Heart right ventricle (tissue), 16 donors: ENCODE data around the gene PRAMEF4. TPM values are rescaled to one million over a fixed set of nuclear protein-coding genes. Genes with fewer than 3 reads are reported as not detected.
"Not testable (repeated sequence)": the region's sequence is repeated elsewhere in the genome, so short reads cannot be mapped to it uniquely, and the experiment has no call there.

Experiments
- ATAC-seq, 8 donors: fragments of 200-7000 bp; cut with Tn5 transposase; one replicate each; pipeline ENCODE4 v1.9.1; 2020; ENCODE audit warnings: mild to moderate bottlenecking in 8 of 8, moderate library complexity in 8 of 8, moderate number of reproducible peaks in 1 of 8
- DNase-seq, 2 donors: peaks; one replicate each; pipeline ENCODE4 v3.0.0-alpha.2; 2020
- H3K27ac ChIP-seq, 10 donors: fragments of 200-600 bp; sonication (generic) in 2 of 10; one replicate each; pipeline versions ENCODE4 v1.5.0 to v1.8.0; 2020 to 2022; ENCODE audit warnings: mild to moderate bottlenecking in 3 of 10
- H3K27me3 ChIP-seq, 7 donors: fragments of 200-600 bp; one replicate each; pipeline ENCODE4 v1.8.0; 2021 to 2022; ENCODE audit warnings: mild to moderate bottlenecking in 2 of 7
- H3K36me3 ChIP-seq, 9 donors: fragments of 200-600 bp; sonication (generic) in 1 of 9; one replicate each; pipeline versions ENCODE4 v1.5.0 to v1.8.0; 2020 to 2022; ENCODE audit warnings: mild to moderate bottlenecking in 2 of 9
- H3K4me1 ChIP-seq, 9 donors: fragments of 200-600 bp; sonication (generic) in 1 of 9; one replicate each; pipeline versions ENCODE4 v1.5.0 to v1.8.0; 2020 to 2022; ENCODE audit warnings: mild to moderate bottlenecking in 4 of 9
- H3K4me3 ChIP-seq, 10 donors: fragments of 200-600 bp; sonication (generic) in 2 of 10; one replicate each; pipeline versions ENCODE4 v1.5.0 to v1.8.0; 2020 to 2022; ENCODE audit warnings: mild to moderate bottlenecking in 7 of 10, moderate library complexity in 2 of 10
- H3K9me3 ChIP-seq, 11 donors: fragments of 200-600 bp in 10 of 11; sonication (generic) in 2 of 11; one replicate each; pipeline versions ENCODE4 v1.5.0 to v1.8.0; 2013 to 2022; ENCODE audit warnings: mild to moderate bottlenecking in 2 of 11, control low read depth in 1 of 11, moderate library complexity in 1 of 11
- WGBS, 2 donors: extraction: QIAGEN DNeasy Blood & Tissue Kit; methylation state at CpG; one replicate each; pipeline ENCODE4 v1.1.7; 2013; ENCODE audit warnings: inconsistent platforms in 1 of 2; 5-methylcytosine and 5-hydroxymethylcytosine counted together
- intact Hi-C, 10 donors: fragments of 100-400 bp; cut with DNase I; formaldehyde crosslinking; loops; one replicate each; pipeline versions ENCODE4 v1.11.1 to v1.14.2; 2022
- long read RNA-seq, 3 donors: library from polyadenylated mRNA; unstranded; transcript quantifications; one replicate each; pipeline ENCODE4 v2.0.0, GENCODE V29; 2020 to 2021
- polyA plus RNA-seq, 2 donors: library from polyadenylated mRNA; stranded (reverse); fragments of 200-250 nt; gene quantifications; one replicate each; pipeline ENCODE4 v1.2.3, GENCODE V29; 2013
- total RNA-seq, 10 donors: library from RNA; stranded (reverse); fragmentation: NEBNext Ultra II Directional in 3 of 10; extraction: Animal tissue kit (Norgen Biotek cat#: 25700) in 3 of 10; gene quantifications; one replicate each; pipeline versions ENCODE4 v1.2.1 to v1.2.4, GENCODE V29; 2021 to 2023
- donor health status: Arrhythmogenic right ventricular cardiomyopathy.
- donor health status: ischemic (EF 13 %, LVEDD 7.1; RV severe dilation, severe dysfunction).
- donor health status: healthy with polysubstance abuse.
- donor health status: DM: no; HTN: yes; CAD: no.
- donor health status: DM: no; HTN: no; CAD: no.
- donor health status: ischemic (EF 25% LVEDD 6.9; RV normal size, moderate dysfunction).
- donor health status: ischemic (EF 25% LVEDD 5.7; RV mildly dilated, moderate dysfunction).
- donor health status: healthy.
- donor health status: DM: yes; HTN: yes; CAD: no.
- donor health status: Ischemic cardiomyopathy.
- donor health status: ischemic (EF 35%, LVEDD 5.7; RV mildly dilated, moderate dysfunction).
- donor health status: nonischemic (EF 11% LVEDD 7.7; RV severe dilation, severe dysfunction).
- donor health status: DM: yes; HTN: yes; CAD: no.
- donor health status: PGD.
- donor health status: ischemic (EF 29% LVEDD 5.4; RV normal size, mild dysfunction).
- donor health status: nonischemic (EF 23%, LVEDD 6.1; RV moderate dilation, normal function).

PRAMEF4 gene
- total RNA-seq (not detected), polyA plus RNA-seq (not detected)
- long read RNA-seq, donor 1, result 0 reads
- long read RNA-seq, donor 2, result 0 reads
- long read RNA-seq, donor 3, result 0 reads

DNA sequence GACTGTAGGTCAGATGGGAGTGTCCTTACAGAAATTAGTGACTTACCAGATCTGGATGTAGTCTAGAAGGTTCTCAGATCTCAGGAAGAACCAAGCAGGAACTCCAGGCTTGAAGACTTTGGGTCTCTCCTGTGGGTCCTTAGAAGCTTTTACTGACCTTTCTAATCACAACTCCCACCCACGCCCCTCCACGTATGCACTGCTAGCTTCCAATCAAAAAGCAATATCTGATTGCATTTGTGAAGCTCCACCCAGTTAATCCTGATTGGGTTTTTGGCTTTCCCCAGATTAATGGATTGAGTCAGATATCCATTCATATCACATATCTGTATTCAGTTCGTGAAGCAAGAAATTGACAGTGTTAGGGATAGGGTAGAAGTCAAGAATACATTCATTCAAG is at the start of gene PRAMEF4:
PRAMEF4 (minus strand) TSS at position 101 of the 400 bp plus-strand sequence. CDS start 2,807 bp downstream, outside the sequence.
- H3K4me3 ChIP-seq, H3K36me3 ChIP-seq, H3K4me1 ChIP-seq, DNase-seq, H3K9me3 ChIP-seq, H3K27me3 ChIP-seq, intact Hi-C loops, H3K27ac ChIP-seq, ATAC-seq: not testable (repeated sequence)
- WGBS, 2 donors, result 20 to 68% methylated on average over 1 to 3 of the region's 3 CpGs

DNA sequence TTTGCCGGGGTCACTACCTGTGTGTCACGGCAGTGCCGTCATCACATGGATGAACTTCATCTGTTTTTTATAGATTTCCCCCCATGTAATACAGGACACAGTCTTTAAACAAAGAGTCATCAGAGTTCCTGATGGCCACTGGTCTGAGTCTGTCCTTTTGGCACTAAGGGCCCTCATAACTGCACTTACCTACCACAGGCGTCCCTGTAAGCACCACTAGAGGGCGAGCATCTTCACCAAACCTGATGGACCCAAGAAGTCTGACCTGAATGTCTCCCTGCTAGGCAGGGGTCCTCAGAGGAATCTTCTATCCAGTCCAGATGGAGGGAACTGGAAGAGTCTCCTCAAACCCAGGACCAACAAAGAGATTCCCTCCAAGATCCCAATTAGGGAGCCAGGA is 38.4 kb upstream of the PRAMEF4 start:
- ATAC-seq, H3K36me3 ChIP-seq, H3K4me3 ChIP-seq, H3K4me1 ChIP-seq, DNase-seq, H3K27me3 ChIP-seq, H3K9me3 ChIP-seq, H3K27ac ChIP-seq, intact Hi-C loops: not testable (repeated sequence)
- whole genome bisulfite sequencing, 2 donors, result 12 to 49% methylated on average over 2 to 3 of the region's 5 CpGs

DNA sequence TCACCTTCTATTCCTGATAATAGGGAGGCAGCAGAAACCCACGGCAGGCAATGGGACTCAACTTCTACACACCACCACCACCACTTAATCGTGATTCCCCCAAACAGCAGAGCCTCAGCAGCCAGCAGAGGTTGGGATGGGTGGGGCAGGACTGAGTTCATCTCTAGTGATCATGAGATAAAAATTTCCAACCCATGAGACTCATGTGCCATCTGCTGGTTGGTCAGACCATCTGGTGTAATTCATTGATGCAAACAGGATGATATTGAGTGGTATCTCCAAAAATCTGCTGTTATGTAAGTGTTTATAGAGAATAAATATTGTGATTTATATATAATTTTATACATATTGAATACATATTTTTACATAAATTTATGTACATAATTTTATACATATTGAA is 35.7 kb upstream of the PRAMEF4 start:
- WGBS, 2 donors, result 44 to 73% methylated on average over 2 of the region's 2 CpGs
- DNase-seq, result not testable (repeated sequence)

DNA sequence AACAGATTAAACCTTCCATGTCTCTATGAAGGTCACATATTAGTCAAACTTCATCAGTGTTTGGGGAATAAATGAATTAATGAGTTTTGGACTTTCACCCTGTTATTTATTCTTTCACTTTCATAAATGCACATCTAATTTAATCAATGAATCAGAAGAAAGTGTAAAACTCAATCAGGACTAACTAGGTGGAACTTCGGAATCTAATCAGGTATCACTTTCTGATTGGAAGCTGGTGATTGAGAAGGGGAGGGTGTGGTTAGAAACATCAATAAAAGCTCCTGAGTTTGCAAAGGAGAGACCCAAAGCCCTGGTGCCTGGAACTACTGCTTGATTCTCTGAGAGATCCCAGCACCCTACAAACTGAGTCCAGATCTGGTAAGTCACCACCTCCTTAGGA is 30.3 kb upstream of the PRAMEF4 start, which contains the start of gene PRAMEF7:
PRAMEF7 (plus strand) TSS at position 301 of the 400 bp plus-strand sequence. CDS start 1,083 bp downstream, outside the sequence.
- intact Hi-C loops, ATAC-seq, H3K4me1 ChIP-seq, H3K27me3 ChIP-seq, H3K27ac ChIP-seq, H3K4me3 ChIP-seq, H3K36me3 ChIP-seq, DNase-seq, H3K9me3 ChIP-seq: not testable (repeated sequence)
- WGBS, 2 donors, result no CpG with 5 or more reads among the region's 1 CpG

More for the DNA sequence above, 35.7 kb upstream of the PRAMEF4 start:
- H3K4me3 ChIP-seq, H3K4me1 ChIP-seq, H3K36me3 ChIP-seq, H3K27me3 ChIP-seq, H3K27ac ChIP-seq, intact Hi-C loops, ATAC-seq, H3K9me3 ChIP-seq: not testable (repeated sequence)

DNA sequence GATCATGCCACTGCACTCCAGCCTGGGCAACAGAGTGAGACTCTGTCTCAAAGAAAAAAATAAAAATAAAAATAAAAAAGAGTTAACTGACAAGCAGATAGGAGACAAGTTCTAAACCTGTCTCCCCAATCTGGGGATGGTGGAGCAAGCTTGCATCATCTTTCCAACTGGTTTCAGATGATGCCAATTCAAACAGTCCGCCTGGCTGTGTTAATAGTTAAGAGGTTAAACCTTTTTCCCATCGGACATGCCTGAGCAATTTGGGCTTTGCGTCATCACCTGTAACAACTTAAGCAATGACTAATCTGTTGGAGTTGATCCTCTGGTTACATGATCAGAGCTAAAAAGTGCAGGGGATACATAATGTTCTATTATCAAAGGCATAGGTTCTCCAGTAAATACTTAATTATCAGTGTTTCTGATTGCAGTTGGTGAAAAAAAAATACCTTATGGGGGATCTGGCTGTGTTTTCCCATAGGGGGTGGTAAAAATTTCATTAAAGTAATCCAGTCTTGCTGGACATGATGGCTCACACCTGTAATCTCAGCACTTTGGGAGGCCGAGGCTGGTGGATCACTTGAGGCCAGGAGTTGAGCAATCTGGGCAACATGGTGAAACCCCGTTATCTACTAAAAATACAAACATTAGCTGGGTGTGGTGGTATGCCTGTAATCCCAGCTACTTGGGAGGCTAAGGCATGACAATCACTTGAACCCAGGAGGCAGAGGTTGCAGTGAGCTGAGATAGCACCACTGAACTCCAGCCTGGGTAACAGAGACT is 18.0 kb upstream of the PRAMEF4 start:
- H3K4me3 ChIP-seq, H3K27ac ChIP-seq, ATAC-seq, H3K4me1 ChIP-seq, H3K36me3 ChIP-seq, H3K27me3 ChIP-seq, H3K9me3 ChIP-seq, intact Hi-C loops, DNase-seq: not testable (repeated sequence)
- 71 to 75% methylated on average over 2 to 4 of the region's 5 CpGs for WGBS, 2 donors

DNA sequence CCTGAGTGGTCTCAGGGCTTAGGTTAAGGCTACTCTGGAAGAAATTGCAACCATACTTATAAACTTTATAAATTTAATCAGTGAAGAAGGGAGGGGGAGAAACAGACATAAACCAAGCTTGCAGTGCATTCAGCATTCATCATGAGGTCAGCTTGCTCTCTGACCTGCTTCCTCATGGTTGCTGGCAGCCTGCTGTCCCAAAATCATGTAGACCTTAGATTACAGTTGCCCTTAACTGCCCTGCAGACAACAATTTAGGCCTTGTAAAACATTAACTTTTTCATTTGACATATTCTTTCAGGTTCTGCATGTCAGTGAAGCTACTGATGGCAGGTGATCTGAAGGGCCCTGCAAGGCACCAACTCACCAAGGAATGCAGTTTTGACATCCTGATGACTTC is 13.2 kb upstream of the PRAMEF4 start:
- H3K9me3 ChIP-seq, H3K4me1 ChIP-seq, H3K27me3 ChIP-seq, DNase-seq, H3K4me3 ChIP-seq, H3K27ac ChIP-seq, H3K36me3 ChIP-seq, intact Hi-C loops, ATAC-seq: not testable (repeated sequence)

DNA sequence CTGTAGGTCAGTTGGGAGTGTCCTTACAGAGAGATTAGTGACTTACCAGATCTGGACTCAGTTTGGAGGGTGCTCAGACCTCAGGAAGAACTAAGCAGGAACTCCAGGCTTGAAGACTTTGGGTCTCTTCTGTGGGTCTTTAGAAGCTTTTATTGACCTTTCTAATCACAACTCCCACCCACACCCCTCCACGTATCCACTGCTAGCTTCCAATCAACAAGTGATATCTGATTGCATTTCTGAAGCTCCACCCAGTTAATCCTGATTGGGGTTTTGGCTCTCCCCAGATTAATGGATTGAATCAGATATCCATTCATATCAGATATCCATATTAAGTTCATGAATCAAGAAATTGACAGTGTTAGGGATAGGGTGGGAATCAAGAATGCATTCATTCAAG is 12.2 kb upstream of the PRAMEF4 start, which contains the start of gene PRAMEF10:
PRAMEF10 (minus strand) TSS at position 101 of the 400 bp plus-strand sequence. CDS start 2,423 bp downstream, outside the sequence.
- DNase-seq, H3K4me1 ChIP-seq, ATAC-seq, H3K9me3 ChIP-seq, H3K36me3 ChIP-seq, intact Hi-C loops, H3K27me3 ChIP-seq, H3K4me3 ChIP-seq, H3K27ac ChIP-seq: not testable (repeated sequence)
- WGBS, 2 donors, result 100% methylated on average over 1 of the region's 1 CpG; no CpG with 5 or more reads in 1 of the 2 donors

DNA sequence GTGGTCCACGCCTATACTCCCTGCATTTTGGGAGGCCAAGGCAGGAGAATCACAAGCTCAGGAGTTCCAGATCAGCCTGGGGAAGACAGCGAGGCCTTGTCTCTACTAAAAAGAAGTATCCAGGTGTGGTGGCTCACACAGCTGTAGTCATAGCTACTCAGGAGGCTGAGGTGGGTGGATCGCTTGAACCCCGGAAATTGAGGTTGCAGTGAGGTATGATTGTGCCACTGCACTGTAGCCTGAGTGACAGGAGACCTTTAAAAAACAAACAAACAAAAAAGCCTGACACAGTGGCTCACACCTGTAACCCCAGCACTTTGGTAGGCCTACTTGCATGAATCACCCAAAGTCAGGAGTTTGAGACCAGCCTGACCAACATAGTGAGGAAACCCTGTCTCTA is 7.5 kb downstream of the PRAMEF4 start:
- intact Hi-C loops, H3K36me3 ChIP-seq, ATAC-seq, H3K27ac ChIP-seq, H3K9me3 ChIP-seq, DNase-seq, H3K27me3 ChIP-seq, H3K4me1 ChIP-seq, H3K4me3 ChIP-seq: not testable (repeated sequence)
- 80 to 89% methylated on average over 2 to 3 of the region's 4 CpGs for WGBS, 2 donors

DNA sequence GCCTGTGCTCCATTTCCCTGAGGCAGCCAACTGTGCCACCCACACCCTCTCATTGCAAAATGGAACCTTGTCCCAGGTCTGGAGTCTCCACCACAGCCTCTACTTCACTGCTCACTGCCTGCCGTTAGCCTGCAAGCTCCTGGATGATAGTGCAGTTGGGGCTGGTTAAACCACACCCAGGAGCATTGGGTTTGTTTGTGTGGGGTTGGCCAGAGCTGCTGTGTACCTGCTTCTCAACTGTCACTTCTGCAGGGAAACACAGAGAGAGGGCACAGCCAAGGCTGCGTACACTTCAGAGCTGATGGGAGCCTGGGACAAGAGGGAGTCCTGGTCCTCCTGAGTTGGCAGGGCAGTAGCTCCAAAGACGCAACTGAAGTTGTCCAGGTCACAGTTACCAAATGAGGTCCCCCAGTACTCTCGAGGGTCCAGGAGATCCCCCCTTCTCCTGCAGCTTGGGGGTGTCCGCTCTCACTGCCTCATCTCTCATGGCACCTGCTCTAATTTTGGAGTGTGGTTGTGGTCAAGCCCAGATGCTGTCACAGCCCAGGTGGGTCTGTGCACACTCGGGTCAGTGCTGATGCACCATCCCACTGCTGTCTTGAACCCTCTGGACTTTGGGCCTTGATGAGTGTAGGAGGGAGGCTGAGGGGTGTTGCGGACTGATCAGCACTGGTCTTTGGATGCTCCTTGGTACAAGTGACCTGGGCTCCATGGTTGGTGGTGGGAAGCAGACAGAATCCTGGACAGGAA is 22.7 kb downstream of the PRAMEF4 start:
- H3K4me1 ChIP-seq, DNase-seq, H3K27ac ChIP-seq, H3K9me3 ChIP-seq, intact Hi-C loops, ATAC-seq, H3K27me3 ChIP-seq, H3K36me3 ChIP-seq, H3K4me3 ChIP-seq: not testable (repeated sequence)
- WGBS, 2 donors, result 81 to 89% methylated on average over 3 of the region's 7 CpGs

DNA sequence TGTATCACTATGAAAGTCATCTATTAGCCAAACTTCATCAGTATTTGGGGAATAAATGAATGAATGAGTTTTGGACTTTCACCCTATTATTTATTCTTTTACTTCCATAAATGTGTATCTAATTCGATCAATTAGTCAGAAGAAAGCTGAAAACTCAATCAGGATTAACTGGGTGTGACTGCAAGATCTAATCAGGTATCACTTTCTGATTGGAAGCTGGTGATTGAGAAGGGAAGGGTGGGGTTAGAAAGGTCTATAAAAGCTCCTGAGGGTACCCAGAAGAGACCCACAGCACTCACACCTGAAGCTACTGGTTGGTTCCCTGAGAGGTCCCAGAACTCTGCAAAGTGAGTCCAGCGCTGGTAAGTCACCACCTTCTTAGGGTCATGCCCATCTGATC is 29.2 kb downstream of the PRAMEF4 start, which contains the start of gene PRAMEF2:
PRAMEF2 (plus strand) TSS at position 301 of the 400 bp plus-strand sequence. CDS start 1,924 bp downstream, outside the sequence.
- DNase-seq, H3K4me1 ChIP-seq, intact Hi-C loops, H3K27ac ChIP-seq, H3K36me3 ChIP-seq, H3K9me3 ChIP-seq, H3K4me3 ChIP-seq, ATAC-seq: not testable (repeated sequence)
- peaks cover 0 to 12% (median 0%) of the 10 kb centered on the region in 7 donors for H3K27me3 ChIP-seq
- 50 to 60% methylated on average over 1 to 2 of the region's 2 CpGs for WGBS, 2 donors
